ENCODE measurements around the gene PRTFDC1. TPM values are rescaled to one million over a fixed set of nuclear protein-coding genes. Genes with fewer than 3 reads are reported as not detected.

Gene PRTFDC1
- total and polyA plus RNA-seq, 2 of the 8 experiments (the other 6 are each of a cell fraction or from before 2014, with no cell fraction given) = 5.9 to 6.6 TPM

DNA sequence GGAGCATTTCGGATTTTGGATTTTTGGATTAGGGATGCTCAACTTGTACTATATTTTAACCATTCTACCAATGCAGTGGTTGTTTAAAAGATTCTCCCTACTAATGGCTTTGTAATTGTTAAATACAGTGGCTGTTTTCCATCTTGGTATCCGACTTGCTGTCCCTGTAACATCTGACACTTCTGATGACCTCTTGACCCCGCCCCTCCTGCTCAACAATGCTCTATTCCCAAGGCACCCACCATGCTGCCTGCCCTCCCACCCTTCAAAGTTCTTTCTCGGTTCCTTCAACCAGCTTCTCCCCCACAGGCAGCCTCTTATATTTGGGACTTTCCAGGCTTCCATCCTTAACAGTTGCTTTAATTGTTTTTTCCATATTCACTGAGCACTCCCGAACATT lies 2.0 kb downstream of the PRTFDC1 start (continued):
- TF ChIP-seq, protein P1, sequence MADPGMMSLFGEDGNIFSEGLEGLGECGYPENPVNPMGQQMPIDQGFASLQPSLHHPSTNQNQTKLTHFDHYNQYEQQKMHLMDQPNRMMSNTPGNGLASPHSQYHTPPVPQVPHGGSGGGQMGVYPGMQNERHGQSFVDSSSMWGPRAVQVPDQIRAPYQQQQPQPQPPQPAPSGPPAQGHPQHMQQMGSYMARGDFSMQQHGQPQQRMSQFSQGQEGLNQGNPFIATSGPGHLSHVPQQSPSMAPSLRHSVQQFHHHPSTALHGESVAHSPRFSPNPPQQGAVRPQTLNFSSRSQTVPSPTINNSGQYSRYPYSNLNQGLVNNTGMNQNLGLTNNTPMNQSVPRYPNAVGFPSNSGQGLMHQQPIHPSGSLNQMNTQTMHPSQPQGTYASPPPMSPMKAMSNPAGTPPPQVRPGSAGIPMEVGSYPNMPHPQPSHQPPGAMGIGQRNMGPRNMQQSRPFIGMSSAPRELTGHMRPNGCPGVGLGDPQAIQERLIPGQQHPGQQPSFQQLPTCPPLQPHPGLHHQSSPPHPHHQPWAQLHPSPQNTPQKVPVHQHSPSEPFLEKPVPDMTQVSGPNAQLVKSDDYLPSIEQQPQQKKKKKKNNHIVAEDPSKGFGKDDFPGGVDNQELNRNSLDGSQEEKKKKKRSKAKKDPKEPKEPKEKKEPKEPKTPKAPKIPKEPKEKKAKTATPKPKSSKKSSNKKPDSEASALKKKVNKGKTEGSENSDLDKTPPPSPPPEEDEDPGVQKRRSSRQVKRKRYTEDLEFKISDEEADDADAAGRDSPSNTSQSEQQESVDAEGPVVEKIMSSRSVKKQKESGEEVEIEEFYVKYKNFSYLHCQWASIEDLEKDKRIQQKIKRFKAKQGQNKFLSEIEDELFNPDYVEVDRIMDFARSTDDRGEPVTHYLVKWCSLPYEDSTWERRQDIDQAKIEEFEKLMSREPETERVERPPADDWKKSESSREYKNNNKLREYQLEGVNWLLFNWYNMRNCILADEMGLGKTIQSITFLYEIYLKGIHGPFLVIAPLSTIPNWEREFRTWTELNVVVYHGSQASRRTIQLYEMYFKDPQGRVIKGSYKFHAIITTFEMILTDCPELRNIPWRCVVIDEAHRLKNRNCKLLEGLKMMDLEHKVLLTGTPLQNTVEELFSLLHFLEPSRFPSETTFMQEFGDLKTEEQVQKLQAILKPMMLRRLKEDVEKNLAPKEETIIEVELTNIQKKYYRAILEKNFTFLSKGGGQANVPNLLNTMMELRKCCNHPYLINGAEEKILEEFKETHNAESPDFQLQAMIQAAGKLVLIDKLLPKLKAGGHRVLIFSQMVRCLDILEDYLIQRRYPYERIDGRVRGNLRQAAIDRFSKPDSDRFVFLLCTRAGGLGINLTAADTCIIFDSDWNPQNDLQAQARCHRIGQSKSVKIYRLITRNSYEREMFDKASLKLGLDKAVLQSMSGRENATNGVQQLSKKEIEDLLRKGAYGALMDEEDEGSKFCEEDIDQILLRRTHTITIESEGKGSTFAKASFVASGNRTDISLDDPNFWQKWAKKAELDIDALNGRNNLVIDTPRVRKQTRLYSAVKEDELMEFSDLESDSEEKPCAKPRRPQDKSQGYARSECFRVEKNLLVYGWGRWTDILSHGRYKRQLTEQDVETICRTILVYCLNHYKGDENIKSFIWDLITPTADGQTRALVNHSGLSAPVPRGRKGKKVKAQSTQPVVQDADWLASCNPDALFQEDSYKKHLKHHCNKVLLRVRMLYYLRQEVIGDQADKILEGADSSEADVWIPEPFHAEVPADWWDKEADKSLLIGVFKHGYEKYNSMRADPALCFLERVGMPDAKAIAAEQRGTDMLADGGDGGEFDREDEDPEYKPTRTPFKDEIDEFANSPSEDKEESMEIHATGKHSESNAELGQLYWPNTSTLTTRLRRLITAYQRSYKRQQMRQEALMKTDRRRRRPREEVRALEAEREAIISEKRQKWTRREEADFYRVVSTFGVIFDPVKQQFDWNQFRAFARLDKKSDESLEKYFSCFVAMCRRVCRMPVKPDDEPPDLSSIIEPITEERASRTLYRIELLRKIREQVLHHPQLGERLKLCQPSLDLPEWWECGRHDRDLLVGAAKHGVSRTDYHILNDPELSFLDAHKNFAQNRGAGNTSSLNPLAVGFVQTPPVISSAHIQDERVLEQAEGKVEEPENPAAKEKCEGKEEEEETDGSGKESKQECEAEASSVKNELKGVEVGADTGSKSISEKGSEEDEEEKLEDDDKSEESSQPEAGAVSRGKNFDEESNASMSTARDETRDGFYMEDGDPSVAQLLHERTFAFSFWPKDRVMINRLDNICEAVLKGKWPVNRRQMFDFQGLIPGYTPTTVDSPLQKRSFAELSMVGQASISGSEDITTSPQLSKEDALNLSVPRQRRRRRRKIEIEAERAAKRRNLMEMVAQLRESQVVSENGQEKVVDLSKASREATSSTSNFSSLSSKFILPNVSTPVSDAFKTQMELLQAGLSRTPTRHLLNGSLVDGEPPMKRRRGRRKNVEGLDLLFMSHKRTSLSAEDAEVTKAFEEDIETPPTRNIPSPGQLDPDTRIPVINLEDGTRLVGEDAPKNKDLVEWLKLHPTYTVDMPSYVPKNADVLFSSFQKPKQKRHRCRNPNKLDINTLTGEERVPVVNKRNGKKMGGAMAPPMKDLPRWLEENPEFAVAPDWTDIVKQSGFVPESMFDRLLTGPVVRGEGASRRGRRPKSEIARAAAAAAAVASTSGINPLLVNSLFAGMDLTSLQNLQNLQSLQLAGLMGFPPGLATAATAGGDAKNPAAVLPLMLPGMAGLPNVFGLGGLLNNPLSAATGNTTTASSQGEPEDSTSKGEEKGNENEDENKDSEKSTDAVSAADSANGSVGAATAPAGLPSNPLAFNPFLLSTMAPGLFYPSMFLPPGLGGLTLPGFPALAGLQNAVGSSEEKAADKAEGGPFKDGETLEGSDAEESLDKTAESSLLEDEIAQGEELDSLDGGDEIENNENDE (IDR thresholded peaks at IDR 0.05; ENCODE audit: insufficient replicate concordance, low read length) = no peak
- TF ChIP-seq RFX5 (IDR thresholded peaks at IDR 0.05; ENCODE audit: borderline replicate concordance, low read depth, low read length) (no peak), TCF12 (IDR thresholded peaks at IDR 0.05; ENCODE audit: low read depth, low read length) (no peak), SP2 (IDR thresholded peaks at IDR 0.05; ENCODE audit: low read length) (no peak), POU5F1 (IDR thresholded peaks at IDR 0.05; ENCODE audit: low read depth, low read length) (no peak), HDAC2 (IDR thresholded peaks at IDR 0.05; ENCODE audit: borderline replicate concordance in 1 of 2, low read depth in 2 of 2, low read length in 2 of 2) (no peak), SP4 (IDR thresholded peaks at IDR 0.05; ENCODE audit: low read length) (no peak), JUN (IDR thresholded peaks at IDR 0.05; ENCODE audit: low read depth, low read length) (no peak), EGR1 (IDR thresholded peaks at IDR 0.05; ENCODE audit: borderline replicate concordance, low read depth, low read length) (no peak)

Data from H1 (cell line).